LNCAP (cell line): Measurements from ENCODE around the gene DNMBP.

Source experiments
- CTCF ChIP-seq: fragments of 450-650 bp; IDR thresholded peaks from 2 replicates; pipeline ENCODE4 v1.5.1; 2017; ENCODE audit warnings: mild to moderate bottlenecking

Gene DNMBP

DNA sequence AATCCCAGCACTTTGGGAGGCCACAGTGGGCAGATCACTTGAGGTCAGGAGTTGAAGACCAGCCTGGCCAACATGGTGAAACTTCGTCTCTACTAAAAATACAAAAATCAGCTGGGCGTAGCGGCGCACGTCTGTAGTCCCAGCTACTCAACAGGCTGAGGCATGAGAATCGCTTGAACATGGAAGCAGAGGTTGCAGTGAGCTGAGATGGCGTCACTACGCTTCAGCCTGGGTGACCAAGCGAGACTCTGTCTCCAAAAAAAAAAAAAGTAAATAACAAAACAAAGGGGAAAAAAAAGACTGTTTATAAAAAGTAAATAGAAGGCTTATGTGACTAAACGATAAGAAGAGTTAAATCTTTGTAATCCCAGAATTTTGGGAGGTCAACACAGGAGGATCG is 15.0 kb upstream of the DNMBP start:
- no peak for TF ChIP-seq CTCF

GRCh38 chr10:100022403-100022802 is 12.7 kb upstream of the DNMBP start:
- TF ChIP-seq CTCF = no peak

- no peak for TF ChIP-seq CTCF
Measured at GRCh38 chr10:100021322-100021721, 11.6 kb upstream of the DNMBP start.

GRCh38 chr10:100020886-100021253 is 11.1 kb upstream of the DNMBP start:
- TF ChIP-seq CTCF = no peak

DNA sequence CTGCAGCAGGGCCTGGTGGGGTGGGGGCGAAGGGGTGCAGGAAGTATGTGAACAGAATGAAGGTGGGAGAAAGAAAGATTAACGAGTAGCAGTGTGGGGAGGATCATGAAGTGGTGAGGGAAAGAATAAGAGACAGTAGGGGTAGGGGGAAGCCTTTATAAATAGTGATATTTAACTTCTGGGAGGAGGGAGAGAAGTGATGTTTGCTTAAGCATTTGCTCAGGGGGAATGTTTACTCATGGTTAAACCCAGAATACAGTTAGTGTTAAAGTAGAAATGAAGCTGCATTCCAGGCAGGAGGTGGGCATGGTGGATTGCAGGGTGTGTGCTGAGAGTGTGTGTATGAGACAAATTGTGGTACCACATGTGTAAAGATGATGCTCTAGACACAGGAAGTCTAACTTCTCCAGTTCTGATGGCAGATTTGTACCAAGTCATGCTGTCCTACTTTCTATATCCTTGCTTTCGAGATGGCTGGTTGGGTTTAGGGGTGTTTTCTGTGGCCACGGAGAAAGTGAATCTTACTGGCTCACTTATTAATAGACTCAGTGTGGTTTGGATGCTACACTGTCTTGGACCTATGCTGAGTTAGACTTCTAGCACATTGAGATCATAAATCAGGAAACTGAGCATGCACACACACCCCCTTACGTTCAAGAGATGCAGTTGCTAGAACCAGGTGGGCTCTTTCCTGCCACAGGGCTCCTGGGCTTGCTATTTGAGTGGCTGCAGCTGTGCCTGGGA is 10.6 kb upstream of the DNMBP start:
- no peak for TF ChIP-seq CTCF

DNA sequence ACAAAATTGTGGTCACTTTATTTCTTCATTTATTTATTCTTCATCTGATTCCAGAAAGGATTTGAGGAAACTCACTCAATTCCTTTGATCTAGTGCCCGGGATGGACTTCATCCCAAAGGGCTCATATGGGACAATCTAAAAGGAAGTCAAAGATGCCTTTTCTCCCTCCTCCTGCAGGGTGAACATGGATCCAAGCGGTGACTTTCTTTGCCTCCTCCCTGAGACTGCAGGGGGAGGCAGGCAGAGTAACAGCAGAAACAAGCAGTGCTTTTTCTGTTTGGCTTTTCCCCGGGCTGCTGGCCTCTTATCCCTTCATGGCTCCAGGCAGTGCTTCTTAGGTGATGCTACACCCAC is 10.0 kb upstream of the DNMBP start:
- TF ChIP-seq CTCF = no peak

GRCh38 chr10:100014071-100014762 is 4.5 kb upstream of the DNMBP start:
- no peak for TF ChIP-seq CTCF

DNA sequence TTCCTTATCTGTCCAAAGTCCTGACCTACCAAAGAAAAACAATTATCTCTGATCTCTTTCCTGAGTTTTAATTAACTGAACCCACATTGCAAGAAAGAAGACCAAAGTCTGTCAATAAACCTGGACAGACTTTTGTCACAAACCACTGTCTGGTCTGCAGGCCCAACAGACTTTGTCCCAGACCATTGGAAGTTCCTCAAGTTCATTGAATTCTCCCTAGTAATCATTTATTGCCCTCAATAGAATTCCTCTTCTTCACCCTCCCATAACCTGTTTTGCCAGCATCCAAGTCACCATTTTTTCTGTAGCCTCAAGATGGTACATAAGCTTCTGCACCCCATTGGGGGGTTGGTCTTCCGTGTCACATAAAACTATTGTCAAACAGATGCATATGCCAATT is 3.9 kb upstream of the DNMBP start:
- no peak for TF ChIP-seq CTCF
